Dermis blood vessel endothelial cell (primary cell): ENCODE data around the gene ADGRE1. TPM values are rescaled to one million over a fixed set of nuclear protein-coding genes. Genes with fewer than 3 reads are reported as not detected.
A peak's percentile ranks its signal among the peaks of the same experiment; 100 is the strongest.

Source experiments
- DNase-seq: peaks from one replicate; pipeline ENCODE4 v3.0.0; 2010
- total RNA-seq: library from RNA; depleted of rRNA; stranded (reverse); fragments of >200 nt; gene quantifications from 2 replicates; pipeline ENCODE4 v1.2.3, GENCODE V29; 2014

The ADGRE1 gene
- total RNA-seq, 1 donor from 2014 or later: not detected

GRCh38 chr19:6876748-6877147 is 10.6 kb upstream of the ADGRE1 start:
- DNase-seq: no peak

DNA sequence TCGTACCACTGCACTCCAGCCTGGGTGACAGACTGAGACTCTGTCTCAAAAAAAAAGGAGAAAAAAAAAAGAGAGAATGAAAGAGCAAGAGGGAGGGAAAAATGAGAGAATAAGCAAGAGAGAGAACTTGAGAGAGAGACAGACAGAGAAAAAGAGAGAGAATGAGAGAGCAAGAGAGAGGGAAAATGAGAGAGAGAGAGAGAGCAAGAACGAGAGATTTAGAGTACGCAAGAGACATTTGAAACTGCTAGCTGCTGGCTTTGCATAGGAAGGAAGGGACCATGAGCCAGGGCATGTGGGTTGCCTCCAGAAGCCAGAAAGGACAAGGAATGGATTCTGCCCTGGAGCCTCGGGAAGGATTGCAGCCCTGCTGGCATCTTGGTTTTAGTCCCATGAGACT is 9.6 kb upstream of the ADGRE1 start:
- DNase-seq: no peak

DNA sequence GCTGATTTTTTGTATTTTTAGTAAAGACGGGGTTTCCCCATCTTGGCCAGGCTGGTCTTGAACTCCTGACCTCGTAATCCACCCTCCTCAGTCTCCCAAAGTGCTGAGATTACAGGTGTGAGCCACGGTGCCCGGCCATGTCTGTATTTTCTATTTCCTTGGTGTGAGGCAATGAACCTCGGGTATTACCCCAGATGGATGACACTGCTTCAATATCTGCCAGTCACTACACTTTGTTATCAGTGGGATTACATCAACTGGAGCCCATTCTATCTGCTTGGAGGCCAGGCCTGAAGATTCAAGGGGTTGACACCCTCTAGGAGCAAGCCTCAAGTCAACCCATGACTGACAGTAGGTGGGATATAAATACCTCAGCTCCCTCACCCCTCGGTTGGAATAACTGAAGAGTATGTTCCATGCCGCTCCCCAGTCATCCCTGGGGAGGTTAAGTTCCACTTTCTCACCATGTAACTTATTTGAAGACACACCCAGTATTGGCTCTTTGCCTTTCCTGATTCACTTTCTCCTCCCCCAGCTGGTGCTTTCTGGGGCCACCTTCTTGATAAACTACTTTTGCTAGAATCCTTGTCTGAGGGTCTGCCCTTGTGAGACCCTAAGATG is 992 bp upstream of the ADGRE1 start:
- DNase-seq: no peak

DNA sequence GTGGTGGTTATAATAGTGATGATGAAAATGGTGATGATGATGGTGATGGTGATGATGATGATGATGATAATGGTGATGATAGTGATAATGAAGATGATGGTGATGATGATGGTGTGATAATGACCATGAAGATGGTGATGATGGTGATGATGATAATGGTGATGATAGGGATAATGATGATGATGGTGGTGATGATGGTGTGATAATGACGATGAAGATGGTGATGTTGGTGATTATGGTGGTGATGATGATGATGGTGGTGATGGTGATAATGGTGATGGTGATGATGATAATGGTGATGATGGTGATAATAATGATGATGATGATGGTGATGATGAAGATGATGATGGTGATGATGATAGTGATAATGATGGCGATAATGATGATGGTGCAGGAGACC is 1.6 kb downstream of the ADGRE1 start:
- DNase-seq: no peak

DNA sequence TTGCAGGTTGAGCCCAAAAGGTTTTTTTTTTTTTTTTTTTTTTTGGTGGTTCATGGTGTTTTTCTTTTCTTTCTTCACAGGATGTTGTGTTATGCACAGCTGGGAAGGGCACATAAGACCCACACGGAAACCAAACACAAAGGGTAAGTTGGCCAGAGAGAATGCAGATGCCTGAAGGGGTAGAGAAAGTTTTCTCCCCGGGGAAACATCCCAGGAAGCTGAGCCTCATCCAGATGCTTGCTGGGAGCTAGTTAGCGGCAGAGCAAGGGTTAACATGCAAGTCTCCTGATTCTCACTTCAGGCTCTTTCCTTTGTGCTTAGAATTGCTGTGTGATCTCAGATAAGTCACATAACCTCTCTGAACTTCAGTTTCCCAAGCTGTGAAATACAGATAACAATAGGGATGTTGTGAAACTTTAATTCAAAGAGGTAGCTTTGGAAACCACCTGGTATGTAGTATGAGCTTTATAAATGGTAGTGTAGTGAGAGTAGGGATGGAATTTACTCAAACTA is 3.1 kb downstream of the ADGRE1 start:
- DNase-seq: no peak

DNA sequence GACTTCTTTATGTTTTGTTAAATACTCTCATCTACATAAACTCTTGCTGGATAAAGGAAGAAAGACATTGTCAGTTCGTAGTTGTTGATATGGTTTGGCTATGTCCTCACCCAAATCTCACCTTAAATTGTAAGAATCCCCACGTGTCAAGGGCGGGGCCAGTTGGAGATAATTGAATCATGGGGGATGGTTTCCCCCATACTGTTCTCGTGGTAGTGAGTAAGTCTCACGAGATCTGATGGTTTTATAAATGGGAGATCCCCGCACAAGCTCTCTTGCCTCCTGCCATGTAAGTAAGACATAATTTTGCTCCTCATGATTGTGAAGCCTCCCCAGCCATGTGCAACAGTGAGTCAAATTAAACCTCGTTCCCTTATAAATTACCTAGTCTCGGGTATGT is 3.6 kb downstream of the ADGRE1 start:
- DNase-seq: no peak

- no peak for DNase-seq
These were observed 4.5 kb downstream of the ADGRE1 start for GRCh38 chr19:6891761-6892385.

DNA sequence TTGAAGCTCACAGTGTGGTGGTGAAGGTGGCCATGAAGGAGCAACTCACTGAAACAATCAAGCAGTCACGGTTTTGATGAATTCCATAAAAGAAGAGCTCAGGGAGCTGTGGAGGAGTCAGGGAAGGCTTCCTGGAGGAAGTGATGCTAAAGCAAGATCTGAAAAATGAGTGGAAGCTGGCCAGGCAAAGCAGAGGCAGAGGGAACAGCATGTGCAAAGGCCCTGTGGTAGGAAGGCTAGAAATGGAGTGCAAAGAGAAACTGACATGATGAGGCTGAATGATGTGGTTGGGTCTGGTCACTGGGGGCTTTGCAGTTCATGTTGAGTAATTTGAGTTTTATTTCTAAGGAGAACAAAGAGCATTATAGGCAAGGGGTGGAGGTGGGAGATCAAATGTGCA is 6.9 kb downstream of the ADGRE1 start:
- DNase-seq: no peak

- no peak for DNase-seq
These were observed 16.1 kb downstream of the ADGRE1 start for GRCh38 chr19:6903446-6903845.

GRCh38 chr19:6906559-6907060 is 19.2 kb downstream of the ADGRE1 start:
- DNase-seq: no peak

DNA sequence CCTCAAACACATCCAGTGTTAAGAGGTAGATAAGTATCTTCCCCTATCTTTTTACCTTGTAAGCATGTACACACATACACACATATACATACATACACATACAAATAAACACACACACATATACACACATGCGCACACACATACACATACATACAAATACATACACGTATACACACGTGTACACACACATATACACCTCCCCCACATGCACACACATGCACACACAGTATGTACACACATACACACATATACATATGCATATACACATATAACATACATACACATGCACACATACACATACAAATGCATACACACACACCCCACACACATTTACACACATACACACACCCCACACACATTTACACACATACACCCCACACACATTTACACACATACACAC is 24.1 kb downstream of the ADGRE1 start:
- no peak for DNase-seq

GRCh38 chr19:6914321-6914720 is 26.9 kb downstream of the ADGRE1 start:
- DNase-seq: no peak

DNA sequence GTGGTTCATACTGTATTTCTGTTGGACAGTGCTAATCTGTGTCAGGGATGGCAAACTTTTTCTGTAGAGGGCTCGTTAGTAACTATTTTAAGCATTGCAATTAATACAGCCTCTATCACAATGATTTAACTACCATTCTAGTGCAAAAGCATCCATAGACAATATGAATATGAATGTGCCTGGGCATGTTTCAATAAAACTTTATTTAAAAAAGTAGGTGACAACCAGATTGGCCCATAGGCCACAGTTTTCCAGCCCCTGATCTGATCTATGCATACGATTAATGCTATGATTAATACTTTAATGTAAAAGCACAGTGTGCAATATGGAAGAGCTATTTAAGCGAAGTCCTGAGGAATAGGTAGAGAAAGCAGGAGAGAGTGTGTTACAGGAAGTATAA is 29.6 kb downstream of the ADGRE1 start:
- DNase-seq: no peak

GRCh38 chr19:6925386-6925785 is 38.0 kb downstream of the ADGRE1 start:
- DNase-seq: no peak

DNA sequence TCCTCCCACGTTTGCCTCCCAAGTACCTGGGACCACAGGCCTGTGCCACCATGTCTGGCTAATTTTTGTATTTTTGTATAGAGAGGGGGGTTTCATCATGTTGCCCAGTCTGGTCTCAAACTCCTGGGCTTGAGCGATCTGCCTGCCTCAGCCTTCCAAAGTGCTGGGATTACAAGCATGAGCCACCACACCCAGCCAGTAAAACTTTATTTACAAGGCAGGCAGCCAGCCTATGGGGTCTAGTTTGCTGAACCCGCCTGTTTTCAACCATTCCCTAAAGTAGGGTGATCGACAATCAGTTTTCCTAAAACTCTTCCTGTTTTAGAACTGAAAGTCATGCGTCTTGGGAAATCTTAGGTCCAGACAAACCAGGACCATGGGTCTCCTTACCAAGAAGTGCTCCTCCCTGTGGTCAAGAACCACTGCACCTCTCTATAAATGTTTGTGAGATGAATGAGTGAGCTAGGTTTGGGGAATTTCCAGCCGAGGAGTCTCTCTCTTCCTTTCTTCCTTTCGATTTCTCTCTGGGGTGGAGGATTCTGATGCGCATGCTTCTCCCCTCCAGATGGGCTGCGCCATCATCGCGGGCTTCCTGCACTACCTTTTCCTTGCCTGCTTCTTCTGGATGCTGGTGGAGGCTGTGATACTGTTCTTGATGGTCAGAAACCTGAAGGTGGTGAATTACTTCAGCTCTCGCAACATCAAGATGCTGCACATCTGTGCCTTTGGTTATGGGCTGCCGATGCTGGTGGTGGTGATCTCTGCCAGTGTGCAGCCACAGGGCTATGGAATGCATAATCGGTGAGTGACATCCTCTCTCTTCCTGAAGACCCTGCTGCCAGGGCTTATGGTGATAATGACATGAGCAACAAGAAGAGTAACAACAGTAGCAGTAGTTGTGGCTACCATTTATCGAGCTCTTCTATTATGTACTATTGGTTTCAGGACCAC is 38.7 kb downstream of the ADGRE1 start:
- DNase-seq: peak; percentile 17

GRCh38 chr19:6930190-6930589 is 42.8 kb downstream of the ADGRE1 start:
- DNase-seq: no peak

GRCh38 chr19:6935069-6935468 is 47.7 kb downstream of the ADGRE1 start:
- DNase-seq: no peak

- no peak for DNase-seq
These were observed 48.2 kb downstream of the ADGRE1 start for GRCh38 chr19:6935618-6936017.

GRCh38 chr19:6945733-6946132 is 58.4 kb downstream of the ADGRE1 start:
- no peak for DNase-seq

DNA sequence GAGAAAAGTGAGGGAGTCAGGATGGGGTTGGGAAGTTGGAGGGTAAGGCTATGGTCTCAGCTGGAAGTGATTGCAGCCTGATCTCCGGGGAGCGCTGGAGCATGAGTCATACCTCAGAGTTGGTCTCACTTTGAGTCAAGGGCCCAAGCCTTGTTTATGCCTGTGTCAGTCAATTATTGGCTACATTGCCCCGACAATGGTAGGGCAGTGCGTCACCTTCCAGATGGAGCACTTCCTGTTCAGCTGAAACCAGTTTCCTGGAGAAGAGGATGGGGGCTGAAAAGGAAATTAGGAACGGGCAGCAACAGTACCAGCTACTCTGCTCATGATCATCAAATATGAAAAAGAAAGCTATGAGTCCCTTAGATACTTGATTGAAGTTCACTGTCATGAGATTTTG is 60.4 kb downstream of the ADGRE1 start:
- DNase-seq: peak; percentile 94

- DNase-seq: no peak
These were observed 61.5 kb downstream of the ADGRE1 start for GRCh38 chr19:6948884-6949283.

DNA sequence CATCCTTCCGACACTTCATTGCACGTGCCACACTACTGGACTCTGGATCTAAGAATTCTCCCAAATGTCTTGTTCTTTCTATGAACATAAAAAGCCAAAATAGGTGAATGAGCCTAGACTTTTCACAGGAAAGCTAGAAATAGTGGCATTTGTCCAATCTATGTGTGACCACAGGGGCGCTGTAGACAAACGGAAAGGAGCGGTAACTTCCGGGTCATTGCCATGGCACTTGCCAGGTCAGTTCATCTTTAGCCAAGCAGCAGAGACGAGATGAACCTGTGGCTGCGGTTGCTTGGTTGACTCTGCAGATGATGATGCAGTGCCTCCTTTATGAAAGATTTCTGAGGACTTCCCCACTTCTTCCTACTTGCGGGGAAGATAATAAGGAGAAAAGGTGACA is 65.6 kb downstream of the ADGRE1 start:
- DNase-seq: no peak

DNA sequence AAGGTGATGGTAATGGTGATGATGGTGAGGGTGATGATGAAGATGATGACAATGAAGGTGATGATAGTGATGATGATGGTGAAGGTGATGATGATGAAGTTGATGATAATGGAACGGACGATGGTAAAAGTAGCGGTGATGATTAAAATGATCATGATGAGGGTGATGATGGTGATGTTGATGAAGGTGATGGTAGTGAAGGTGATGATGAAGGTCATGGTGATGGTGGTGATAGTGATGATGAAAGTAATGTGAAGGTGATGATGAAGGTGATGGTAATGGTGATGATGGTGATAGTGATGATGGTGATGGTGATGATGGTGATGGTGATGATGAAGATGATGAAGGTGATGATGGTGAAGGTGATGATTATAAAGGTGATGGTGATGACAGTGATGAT is 67.7 kb downstream of the ADGRE1 start:
- no peak for DNase-seq
